GM21526 (cell line): ENCODE data around the gene GNL3L.
"Not testable (repeated sequence)": the region's sequence is repeated elsewhere in the genome, so short reads cannot be mapped to it uniquely, and the experiment has no call there.

Experiments
- ATAC-seq: cut with Tn5 transposase; IDR thresholded peaks from one replicate; pipeline ENCODE4 v1.9.1; 2021; ENCODE audit warnings: moderate library complexity; ENCODE audit not compliant: unreplicated experiment, low FRiP score

The GNL3L gene, protein sequence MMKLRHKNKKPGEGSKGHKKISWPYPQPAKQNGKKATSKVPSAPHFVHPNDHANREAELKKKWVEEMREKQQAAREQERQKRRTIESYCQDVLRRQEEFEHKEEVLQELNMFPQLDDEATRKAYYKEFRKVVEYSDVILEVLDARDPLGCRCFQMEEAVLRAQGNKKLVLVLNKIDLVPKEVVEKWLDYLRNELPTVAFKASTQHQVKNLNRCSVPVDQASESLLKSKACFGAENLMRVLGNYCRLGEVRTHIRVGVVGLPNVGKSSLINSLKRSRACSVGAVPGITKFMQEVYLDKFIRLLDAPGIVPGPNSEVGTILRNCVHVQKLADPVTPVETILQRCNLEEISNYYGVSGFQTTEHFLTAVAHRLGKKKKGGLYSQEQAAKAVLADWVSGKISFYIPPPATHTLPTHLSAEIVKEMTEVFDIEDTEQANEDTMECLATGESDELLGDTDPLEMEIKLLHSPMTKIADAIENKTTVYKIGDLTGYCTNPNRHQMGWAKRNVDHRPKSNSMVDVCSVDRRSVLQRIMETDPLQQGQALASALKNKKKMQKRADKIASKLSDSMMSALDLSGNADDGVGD

DNA sequence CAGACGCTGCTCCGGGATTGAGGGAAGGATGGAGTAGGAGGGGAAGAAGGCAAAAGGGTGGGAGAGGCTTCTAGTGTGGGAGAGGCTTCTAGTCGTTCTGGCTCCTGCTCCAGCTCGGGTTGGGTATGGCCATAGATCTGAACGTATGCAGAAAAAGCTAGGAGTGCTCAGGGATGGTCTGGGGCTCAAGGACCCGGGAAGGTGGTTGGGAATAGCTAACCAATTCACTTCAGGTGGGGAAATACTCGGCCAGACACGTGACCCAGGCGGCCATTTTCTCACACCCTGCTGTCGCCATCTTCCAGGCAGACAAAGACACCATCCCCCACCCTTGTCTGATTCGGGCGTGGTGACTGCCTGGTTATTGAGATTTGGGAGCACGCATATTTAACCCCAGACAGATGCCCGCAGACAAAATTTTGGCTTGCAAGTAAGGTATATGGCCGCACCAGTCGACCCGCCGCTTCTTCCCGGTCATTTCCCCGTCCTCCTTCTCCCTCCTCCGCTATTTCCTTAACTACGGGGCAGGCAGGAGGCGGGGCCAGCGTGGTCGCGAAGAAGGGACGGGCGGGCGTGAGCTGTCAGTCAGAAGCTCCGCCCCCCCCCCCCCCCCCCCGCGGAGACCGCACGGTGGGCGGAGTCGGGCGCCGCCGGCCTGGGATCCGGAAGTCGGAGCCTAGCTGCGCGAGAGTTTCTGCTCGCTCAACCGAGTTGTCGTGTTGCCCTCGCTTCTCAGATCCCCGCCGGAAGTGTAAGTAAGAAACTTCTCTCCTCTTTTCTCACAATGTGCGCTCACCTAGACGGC lies at the start of gene GNL3L:
Gene GNL3L, plus strand, starts transcription at position 668 of the 805 bp plus-strand sequence. CDS start 2,348 bp downstream, outside the sequence.
- peak; percentile 75 for ATAC-seq

DNA sequence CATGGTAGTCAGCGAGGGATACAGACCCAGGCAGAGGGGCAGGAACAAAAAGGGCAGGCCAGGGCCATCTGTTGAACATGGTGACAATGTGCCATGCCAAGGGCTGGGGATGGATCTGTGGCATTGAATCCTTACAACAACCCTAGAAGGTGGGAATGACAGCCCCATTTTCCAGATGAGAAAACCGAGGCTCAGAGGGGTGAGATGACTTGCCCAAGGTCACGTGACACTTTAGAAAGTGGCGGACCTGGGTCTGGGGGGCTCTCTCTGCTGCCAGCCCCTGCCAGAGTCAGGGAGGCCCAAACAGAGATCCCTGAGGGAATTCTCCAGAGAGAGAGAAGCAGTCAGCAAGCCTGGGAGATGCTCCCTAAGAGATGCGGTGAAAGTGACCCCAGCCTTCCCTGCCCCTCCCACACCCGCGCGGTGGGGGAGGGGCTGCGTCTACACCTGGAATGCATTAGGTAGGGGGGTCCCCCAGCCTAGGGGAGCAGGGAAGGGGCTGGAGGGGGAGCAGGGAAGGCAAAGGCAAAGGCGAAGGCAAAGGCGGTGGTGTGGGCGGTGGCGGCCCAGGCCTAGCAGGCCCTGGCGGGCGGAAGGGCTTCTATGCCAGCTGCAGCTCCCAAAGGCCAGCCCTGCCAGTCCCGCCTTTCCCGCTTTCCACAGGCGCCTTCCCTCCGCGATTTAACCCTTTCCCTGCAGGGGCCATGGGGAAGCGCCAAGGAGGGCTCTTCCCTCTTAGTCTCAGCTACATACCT lies 47.0 kb upstream of the GNL3L start:
- no peak for ATAC-seq

DNA sequence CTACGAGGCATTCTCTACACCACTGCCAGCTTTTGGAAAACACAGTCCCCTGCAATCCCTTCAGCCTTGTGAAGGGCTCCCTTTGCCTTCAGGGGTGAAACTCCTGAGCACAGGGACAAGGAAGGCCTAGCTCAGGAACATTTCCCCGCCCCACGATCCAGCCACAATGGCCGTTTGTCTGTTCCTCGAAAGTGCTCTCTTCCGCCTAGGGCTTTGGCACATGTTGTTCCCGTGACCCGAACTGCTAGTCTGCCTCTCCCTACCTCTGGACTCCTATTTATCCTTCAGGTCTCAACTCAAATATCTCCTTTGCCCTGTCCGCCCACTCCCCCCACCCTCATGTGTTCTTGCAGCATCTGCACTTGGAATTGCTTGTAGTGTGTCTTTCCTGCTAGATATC lies 46.1 kb upstream of the GNL3L start:
- no peak for ATAC-seq

DNA sequence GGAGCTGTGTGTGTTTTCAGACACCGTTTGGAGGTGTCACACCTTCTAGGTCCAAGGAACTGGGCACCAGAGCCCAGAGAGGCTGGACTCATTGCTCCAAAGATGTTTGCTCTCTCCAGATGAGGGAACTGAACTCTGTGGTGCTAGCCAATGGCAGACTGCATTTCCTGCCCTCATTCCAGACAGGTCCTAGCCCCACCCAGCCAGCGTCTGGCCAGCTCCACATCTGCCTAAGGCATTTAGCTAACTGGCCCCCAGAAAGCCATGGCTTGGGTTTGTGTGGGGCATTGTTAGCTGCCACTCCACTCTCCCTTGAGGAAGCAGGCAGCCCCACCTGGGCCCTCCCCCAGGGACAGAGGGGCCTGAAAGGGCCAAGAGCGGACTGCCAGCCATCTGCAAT lies 45.4 kb upstream of the GNL3L start:
- ATAC-seq, result no peak

DNA sequence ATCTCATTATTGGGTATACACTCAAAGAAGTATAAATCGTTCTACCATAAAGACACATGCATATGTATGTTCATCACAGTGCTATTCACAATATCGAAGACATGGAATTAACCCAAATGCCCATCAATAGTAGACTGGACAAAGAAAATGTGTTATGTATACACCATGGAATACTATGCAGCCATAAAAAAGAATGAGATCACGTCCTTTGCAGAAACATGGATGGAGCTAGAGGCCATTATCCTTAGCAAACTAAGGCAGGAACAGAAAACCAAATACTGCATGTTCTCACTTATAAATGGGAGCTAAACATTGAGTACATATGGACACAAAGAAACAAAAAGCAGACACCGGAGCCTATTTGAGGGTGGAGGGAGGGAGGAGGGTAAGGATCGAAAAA lies 40.2 kb upstream of the GNL3L start:
- not testable (repeated sequence) for ATAC-seq

DNA sequence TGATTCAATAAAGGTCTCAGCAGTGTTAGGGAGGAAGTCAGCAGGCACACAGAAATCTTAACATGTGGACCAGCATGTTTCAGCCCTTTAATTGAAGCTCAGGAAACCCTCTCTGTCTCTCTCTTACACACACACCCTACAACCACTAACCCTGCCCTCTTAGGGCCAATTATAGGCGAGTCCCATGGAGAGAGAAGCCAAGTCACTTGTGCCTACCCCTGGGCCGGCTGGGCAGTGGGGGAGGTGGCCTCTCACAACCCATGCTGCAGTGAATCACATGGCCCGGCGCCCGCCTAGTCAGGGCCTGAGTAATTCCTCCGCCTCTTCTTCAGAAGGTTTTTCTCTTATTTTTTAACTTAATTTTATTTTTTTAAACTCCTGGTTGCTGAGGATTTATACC lies 37.7 kb upstream of the GNL3L start:
- ATAC-seq, result no peak

DNA sequence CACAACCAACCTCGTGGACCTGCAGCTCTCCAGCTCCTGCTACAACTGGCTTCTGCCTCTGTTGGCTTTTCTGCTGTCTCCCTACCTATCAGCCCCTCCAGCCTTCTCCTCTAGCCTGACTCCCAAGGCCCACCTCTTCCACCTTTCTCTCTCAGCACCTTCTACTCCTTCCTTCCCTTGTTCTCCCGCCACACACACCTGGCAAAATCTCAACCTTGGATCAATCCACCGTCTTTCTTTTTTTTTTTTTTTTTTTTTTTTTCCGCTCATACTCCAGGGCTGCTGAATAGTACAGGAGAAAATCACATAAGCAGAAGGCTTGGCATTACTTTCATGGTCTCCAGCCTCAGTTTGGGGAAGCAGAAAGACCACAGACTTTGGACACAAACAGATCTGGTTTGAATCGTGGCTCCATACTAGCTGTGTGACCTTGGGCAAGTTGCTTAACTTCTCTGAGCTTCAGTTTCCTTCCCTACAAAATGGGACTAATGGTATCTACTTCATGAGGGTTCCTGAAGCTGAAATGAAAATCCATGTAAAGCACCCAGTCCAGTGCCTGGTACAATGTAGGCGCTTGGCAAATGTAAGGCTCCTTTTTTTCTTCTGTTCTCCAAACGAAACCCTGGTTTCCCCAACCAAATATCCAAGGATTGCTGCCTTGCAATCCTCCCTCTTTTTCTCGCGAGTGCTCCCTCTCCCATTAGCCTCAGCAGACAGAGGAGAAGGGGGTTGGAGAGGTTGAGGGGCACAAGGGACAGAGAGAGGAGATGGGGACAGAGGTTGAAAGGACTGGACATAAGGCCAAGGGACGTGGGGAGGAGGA lies 35.6 kb upstream of the GNL3L start:
- ATAC-seq, result no peak

DNA sequence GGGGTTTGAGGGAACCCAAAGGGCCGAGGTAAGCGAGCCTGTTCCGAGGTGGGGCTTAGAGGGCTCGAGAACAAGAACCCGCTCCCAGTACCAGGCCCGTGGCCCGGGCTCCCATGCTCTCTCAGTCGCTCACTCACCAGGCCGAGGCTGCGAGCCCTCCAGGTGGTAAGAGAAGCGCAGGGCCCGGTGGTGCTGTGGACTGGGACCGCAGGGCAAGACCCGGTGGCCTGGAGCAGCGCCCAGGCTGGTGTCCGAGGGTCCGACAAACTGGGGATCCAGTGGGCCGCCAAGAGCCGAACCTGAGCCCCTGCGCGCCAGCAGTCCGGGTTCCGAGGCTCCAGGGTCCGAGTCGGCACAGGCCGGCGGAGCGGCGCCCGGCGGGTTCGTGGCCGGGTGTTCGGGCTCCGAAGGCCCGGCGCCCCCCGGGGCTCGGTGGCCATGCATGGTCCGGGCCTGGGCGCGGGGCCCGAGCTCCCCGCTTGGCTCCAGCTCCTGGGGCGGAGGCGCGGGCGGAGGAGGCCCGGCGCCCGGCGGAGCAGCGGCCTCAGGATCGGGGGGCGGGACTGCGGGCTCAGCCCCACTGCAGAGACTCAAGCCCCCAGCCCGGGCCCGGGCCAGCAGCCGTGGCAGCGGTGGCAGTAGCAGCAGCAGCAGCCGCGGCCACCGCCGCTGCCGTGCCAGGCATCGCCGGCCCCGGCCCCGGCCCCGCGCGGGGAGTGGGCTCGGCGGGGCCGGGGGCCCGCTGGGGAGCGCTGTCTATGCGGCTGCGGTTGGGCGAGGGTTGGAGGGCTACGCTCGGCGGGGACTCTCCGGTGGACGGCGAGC lies 34.8 kb upstream of the GNL3L start:
- no peak for ATAC-seq

DNA sequence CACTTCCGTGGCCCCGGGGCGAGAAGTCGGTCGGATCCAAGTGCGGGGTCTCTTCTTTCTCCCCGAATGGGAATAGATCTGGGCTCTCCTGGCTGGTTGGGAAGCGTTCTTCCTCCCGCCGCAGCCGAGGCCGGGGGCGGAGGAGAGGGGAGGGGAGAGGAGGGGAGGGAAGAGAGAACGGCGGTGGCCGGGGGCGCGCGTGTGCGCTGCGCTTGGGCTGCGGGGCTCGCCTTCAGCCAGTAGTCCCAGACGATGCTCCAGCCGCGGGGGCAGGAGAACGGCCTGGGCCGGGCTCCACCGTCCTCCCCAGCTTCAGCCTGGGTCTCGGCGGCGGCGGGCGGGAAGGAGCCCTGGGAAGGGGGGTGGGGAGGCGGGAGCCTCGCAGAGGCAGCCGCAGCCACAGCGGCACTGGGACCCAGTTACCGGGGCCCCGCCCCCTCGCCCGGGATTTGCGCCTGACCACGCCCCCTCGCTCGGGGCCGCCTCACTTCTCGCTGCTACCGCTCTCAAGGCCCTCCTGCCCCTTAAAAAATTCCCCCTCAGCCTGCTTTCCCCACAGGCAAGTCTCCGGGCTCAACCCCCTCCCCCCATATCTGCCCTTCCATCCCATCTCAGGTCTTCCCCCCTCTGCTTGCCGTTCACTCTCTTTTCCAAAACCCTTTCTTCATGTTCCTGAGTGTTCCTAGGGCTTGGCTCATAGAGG lies 34.1 kb upstream of the GNL3L start, which contains the start of gene FGD1:
Gene FGD1, minus strand, starts transcription at position 421 of the 703 bp plus-strand sequence. CDS start 802 bp downstream, outside the sequence.
- ATAC-seq, result no peak

DNA sequence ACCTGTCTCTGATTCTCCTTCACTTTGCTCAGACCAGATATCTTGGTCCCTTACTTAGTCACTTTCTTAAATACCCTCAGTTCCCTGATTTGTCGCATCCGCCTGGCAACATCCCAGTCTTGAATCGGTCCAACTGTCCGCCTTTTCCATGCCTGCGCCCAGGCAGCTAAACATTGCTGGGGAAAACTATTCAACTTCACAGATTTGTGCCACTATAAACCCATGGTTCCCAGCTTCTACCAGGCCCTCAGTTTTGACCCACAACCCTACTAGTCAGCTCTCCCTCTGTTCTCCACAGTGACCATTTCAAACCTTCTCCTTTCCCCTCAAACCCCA lies 33.5 kb upstream of the GNL3L start:
- no peak for ATAC-seq

DNA sequence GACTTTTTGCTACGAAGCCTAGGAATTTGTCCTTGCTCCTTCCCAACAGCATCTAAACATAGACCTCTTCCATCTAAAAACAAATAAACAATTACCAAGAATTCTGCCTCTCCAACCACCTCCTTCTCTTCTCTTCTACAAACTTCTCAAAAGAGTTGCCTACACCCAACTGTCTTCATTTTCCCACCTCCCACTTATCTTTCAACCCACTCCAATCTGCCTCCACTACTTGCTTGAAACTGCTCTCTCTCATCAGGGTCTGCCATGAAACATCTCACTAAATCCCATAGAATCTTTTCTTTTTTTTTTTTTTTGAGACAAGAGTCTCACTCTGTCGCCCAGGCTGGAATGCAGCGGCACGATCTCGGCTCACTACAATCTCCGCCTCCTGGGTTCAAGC lies 33.1 kb upstream of the GNL3L start:
- ATAC-seq, result no peak

DNA sequence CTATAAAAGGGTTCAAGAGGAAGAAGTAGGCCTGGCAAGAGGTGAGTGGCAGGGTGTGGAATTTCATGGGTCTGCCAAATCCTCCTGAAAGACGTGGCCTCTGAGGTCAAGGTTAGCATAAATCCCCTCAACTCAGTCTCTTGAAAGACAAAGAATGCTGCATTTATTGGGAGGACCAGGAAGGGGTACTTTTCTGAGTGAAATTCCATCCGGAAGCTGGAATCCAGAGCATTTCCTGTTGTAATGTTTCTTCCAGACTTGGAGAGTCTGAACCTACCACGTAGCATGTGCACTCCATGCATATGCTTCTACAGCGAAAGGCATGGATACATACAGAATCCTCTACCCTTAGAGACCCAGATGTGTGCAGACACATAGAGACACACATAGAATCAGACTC lies 20.6 kb upstream of the GNL3L start:
- no peak for ATAC-seq

DNA sequence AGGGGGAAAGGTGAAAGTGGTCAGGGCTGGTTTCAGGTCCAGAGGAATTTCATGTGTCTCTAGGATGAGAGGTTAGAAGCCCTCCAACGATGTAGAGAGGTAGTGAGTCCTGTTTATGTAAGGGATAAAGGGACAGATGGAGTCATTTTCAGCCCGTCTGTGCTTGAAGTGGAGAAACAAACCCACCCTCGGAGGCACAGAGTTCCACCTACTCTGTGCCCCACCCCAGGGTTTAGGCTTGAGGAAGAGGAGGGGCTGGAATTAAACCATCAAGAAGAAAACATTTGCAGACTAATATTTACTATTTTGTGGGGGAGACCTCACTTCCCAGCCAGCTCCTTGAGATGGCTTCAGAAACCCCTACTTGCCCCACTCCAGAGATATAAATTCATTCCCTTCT lies 868 bp upstream of the GNL3L start:
- no peak for ATAC-seq

DNA sequence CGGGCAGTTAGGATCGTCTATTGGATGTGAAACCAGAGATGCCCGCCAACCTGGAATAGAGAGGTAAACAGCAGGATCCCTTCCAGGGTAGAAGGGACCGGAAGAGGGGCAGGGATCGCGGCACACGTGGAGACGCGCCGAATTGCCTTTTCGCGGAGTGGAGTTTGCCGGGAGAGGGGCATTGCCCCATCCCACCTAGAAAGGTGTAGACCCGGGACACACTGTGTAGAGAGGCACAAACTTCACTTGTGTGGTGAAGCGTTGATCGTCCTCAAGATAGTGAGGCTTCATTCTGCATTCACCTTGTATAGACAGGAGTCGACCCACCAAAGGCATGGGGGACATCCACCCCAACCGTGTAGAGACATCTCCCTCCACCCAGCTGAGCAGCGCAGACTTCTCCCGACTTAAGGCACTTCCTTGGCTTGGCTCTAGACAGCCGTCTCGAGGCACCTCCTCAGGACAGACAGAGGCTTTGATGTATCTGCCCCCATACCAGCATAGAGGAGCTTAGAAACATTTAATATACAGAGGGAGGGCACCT lies 410 bp downstream of the GNL3L start:
- ATAC-seq, result peak; percentile 22

DNA sequence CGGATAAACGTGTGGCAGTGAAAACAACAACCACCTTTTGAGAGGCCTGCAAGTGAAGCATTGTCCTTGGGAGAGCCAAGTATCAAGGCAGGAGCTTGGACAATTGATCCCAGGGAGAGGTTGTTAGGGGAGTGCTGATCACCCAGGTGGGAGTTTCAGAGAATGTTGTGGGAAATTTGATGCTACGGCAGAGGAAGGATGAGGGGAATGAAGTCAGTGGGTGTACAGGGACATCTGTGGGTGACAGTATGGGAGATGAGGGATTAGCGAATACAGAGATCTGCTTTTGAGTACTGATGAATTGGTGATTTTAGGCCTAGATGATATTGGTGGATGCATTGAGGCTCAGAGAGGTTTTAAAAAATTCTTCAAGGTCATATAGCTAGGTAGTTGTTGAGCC lies 4.3 kb downstream of the GNL3L start:
- ATAC-seq, result no peak

DNA sequence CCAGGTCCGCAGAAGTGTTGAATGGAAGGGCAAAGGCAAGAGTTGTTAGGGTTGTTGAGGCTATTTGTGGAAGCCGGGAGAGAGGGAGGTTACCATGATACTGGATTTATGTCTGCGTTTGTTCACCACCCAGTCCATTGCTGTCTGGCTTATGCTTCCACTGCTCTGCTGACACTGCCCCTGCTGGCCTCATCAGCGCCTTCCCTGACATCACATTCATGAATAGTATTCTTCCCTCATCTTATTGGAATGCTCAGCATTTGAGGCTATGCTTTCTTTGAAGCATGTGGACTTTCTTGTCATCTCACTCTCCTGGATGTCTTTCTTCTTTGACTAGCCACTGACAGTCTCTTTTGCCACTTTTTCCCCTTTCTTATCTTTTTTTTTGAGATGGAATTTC lies 10.3 kb downstream of the GNL3L start:
- ATAC-seq, result no peak

DNA sequence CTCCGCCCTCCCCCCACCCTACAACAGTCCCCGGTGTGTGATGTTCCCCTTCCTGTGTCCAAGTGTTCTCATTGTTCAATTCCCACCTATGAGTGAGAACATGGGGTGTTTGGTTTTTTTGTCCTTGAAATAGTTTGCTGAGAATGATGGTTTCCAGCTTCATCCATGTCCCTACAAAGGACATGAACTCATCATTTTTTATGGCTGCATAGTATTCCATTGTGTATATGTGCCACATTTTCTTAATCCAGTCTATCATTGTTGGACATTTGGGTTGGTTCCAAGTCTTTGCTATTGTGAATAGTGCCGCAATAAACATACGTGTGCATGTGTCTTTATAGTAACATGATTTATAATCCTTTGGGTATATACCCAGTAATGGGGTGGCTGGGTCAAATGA lies 12.2 kb downstream of the GNL3L start:
- not testable (repeated sequence) for ATAC-seq

DNA sequence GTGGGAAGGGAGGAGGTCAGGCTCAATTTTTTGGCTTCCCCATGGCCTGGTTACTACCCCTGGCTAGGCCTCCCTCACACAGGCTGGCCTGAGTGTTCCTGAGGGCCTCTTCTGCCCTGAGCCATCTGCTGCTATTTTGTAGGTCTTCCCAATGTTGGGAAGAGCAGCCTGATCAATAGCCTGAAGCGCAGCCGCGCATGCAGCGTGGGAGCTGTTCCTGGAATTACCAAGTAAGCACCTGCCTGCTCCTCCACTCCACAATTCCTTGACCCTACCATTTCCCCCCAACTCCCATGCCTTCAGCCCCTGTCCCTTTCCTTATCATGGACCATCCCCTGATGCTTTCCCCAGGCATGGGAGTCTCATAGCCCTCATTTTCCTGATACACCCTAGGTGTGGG lies 20.8 kb downstream of the GNL3L start:
- no peak for ATAC-seq
